GM18526 (cell line): ENCODE data around the gene GALK1.

Experiments used
- POLR2A ChIP-seq: IDR thresholded peaks from 3 replicates; pipeline ENCODE4 v1.6.1; 2011; ENCODE audit not compliant: insufficient read length; ENCODE audit errors: extremely low read depth

The GALK1 gene

GRCh38 chr17:75749545-75750389 is 15.2 kb downstream of the GALK1 start:
- no peak for TF ChIP-seq POLR2A

- TF ChIP-seq POLR2A, result no peak
Measured at GRCh38 chr17:75748706-75749105, 16.3 kb downstream of the GALK1 start.

GRCh38 chr17:75743625-75744206 is 21.3 kb downstream of the GALK1 start:
- no peak for TF ChIP-seq POLR2A

GRCh38 chr17:75742337-75742736 is 22.7 kb downstream of the GALK1 start:
- no peak for TF ChIP-seq POLR2A

GRCh38 chr17:75740631-75741077 is 24.3 kb downstream of the GALK1 start:
- no peak for TF ChIP-seq POLR2A

- TF ChIP-seq POLR2A, result no peak
Measured at GRCh38 chr17:75740215-75740614, 24.8 kb downstream of the GALK1 start.

- TF ChIP-seq POLR2A, result no peak
Measured at GRCh38 chr17:75739801-75740200, 25.2 kb downstream of the GALK1 start.

GRCh38 chr17:75739174-75739573 is 25.8 kb downstream of the GALK1 start:
- TF ChIP-seq POLR2A, result no peak

- no peak for TF ChIP-seq POLR2A
Measured at GRCh38 chr17:75738218-75738802, 26.7 kb downstream of the GALK1 start.

- TF ChIP-seq POLR2A, result no peak
Measured at GRCh38 chr17:75737133-75737962, 27.6 kb downstream of the GALK1 start.

- TF ChIP-seq POLR2A, result no peak
Measured at GRCh38 chr17:75736173-75736835, 28.7 kb downstream of the GALK1 start.

GRCh38 chr17:75734674-75735294 is 30.2 kb downstream of the GALK1 start:
- TF ChIP-seq POLR2A, result no peak

- no peak for TF ChIP-seq POLR2A
Measured at GRCh38 chr17:75733471-75733870, 31.5 kb downstream of the GALK1 start.

- no peak for TF ChIP-seq POLR2A
Measured at GRCh38 chr17:75731716-75732498, 33.1 kb downstream of the GALK1 start.
